ENCODE data around the gene CRIM1. TPM values are rescaled to one million over a fixed set of nuclear protein-coding genes. Genes with fewer than 3 reads are reported as not detected.

Gene CRIM1
- total RNA-seq, 1 experiment from 2014 or later, result 46.5 TPM

DNA sequence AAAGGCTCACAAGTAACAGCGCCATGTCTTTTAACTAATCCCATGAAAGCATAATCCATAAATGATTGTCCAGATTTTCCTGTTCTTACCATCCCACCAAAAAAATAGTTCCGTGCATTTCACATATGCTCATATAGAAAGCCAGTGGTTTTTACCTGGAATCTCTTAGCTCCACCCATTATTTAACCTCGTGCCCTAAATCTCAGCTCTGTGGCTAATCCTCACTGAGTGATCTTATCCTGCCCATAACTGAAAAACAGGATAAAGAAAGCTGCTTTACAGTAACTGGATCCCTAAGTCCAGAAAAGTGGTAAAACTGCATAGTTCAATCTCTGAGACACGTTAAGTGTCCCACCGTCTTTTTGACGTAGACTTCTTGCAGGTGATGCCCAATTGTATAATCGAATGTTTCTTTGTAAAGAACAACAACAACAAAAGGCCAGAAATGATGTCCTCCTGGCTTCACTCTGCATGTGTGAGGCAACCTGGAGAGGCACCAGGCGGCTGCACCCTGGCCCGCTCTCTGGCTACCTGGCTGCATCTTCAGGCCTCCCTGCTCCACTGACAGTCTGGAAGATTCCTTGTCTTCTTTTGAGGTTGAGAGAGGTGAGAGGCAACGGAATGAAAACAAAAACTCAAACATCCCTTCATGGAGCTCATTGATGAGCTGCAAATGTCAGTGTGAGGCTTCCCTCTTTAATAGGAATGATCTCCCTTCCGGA is 203.8 kb downstream of the CRIM1 start:
- CTCF ChIA-PET, result no interaction called here
- peaks cover 45% of the 10 kb centered on the region for H3K4me1 ChIP-seq (ENCODE audit: insufficient read depth, low read length, poor library complexity, severe bottlenecking)

DNA sequence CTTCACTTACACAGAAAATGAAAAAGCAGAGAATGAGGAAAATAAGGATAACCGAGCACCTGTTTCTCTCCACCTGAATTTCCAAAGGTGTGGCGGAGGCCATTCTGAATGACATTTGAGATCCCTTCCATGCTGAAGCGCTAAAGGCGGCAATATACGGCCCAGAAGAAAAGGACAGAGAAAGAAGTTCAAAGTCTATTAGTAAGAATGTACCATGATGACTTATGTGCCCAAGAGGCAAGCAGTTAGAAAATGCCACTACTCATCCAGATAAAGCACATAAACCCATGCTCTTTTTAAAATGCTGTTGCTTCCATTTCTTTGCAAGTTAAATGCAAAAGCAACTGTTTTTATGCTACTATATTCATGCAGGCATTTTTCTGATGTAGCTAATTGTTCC is 205.1 kb downstream of the CRIM1 start:
- H3K4me3 ChIP-seq (ENCODE audit: low read depth, low read length, poor library complexity, severe bottlenecking), result no peak overlapping the region
- H3K27ac ChIP-seq (ENCODE audit: low read depth, low read length, poor library complexity, severe bottlenecking), result peak overlapping the region; percentile 72
- POLR2A ChIA-PET (ENCODE audit: low non-redundant PET), result no interaction called here
- no peaks in the 10 kb centered on the region for H3K27me3 ChIP-seq (replicated peaks; ENCODE audit: insufficient read depth, low read depth, low read length, poor library complexity)
- no peak for TF ChIP-seq CTCF (conservative IDR thresholded peaks at IDR 0.05; ENCODE audit: low read depth, low read length)
- no peak for TF ChIP-seq EZH2 (IDR thresholded peaks at IDR 0.05; ENCODE audit: borderline replicate concordance, low read depth, low read length, poor library complexity, severe bottlenecking)
- H3K36me3 ChIP-seq (ENCODE audit: insufficient read depth, low read length, poor library complexity, severe bottlenecking), result peaks cover 3% of the 10 kb centered on the region
- DNase-seq (ENCODE audit: low spot score), result no peak
- CTCF ChIA-PET, result no interaction called here
- BruUV-seq (replicated peaks), result no TSS peak
- no peaks in the 10 kb centered on the region for H3K9me3 ChIP-seq (ENCODE audit: low read depth, low read length, poor library complexity, severe bottlenecking)
- intact Hi-C loops (cut with micrococcal nuclease; ENCODE audit: unreplicated experiment), result no loop called here
- peaks cover 45% of the 10 kb centered on the region for H3K4me1 ChIP-seq (ENCODE audit: insufficient read depth, low read length, poor library complexity, severe bottlenecking)

More for the DNA sequence above, 203.8 kb downstream of the CRIM1 start:
- H3K27ac ChIP-seq (ENCODE audit: low read depth, low read length, poor library complexity, severe bottlenecking), result peak overlapping the region; percentile 2
- no peaks in the 10 kb centered on the region for H3K9me3 ChIP-seq (ENCODE audit: low read depth, low read length, poor library complexity, severe bottlenecking)
- no peaks in the 10 kb centered on the region for H3K27me3 ChIP-seq (replicated peaks; ENCODE audit: insufficient read depth, low read depth, low read length, poor library complexity)
- H3K36me3 ChIP-seq (ENCODE audit: insufficient read depth, low read length, poor library complexity, severe bottlenecking), result peaks cover 13% of the 10 kb centered on the region
- no peak for TF ChIP-seq CTCF (conservative IDR thresholded peaks at IDR 0.05; ENCODE audit: low read depth, low read length)
- no peak for TF ChIP-seq EZH2 (IDR thresholded peaks at IDR 0.05; ENCODE audit: borderline replicate concordance, low read depth, low read length, poor library complexity, severe bottlenecking)
- no peak overlapping the region for H3K4me3 ChIP-seq (ENCODE audit: low read depth, low read length, poor library complexity, severe bottlenecking)
- intact Hi-C loops (cut with micrococcal nuclease; ENCODE audit: unreplicated experiment), result loop anchor here (10.0 kb wide), 1 partner anchor 105 kb away; no protein-coding TSS in a partner anchor
- BruUV-seq (replicated peaks), result no TSS peak
- no peak for DNase-seq (ENCODE audit: low spot score)
- POLR2A ChIA-PET (ENCODE audit: low non-redundant PET), result no interaction called here

GRCh38 chr2:36561237-36561944 is 205.8 kb downstream of the CRIM1 start:
- DNase-seq (ENCODE audit: low spot score), result peak; percentile 93
- H3K4me1 ChIP-seq (ENCODE audit: insufficient read depth, low read length, poor library complexity, severe bottlenecking), result peaks cover 45% of the 10 kb centered on the region
- intact Hi-C loops (cut with micrococcal nuclease; ENCODE audit: unreplicated experiment), result no loop called here

More at GRCh38 chr2:36561237-36561944, 205.8 kb downstream of the CRIM1 start:
- peak overlapping the region; percentile 72 for H3K27ac ChIP-seq (ENCODE audit: low read depth, low read length, poor library complexity, severe bottlenecking)
- H3K36me3 ChIP-seq (ENCODE audit: insufficient read depth, low read length, poor library complexity, severe bottlenecking), result no peaks in the 10 kb centered on the region
- TF ChIP-seq CTCF (conservative IDR thresholded peaks at IDR 0.05; ENCODE audit: low read depth, low read length), result no peak
- TF ChIP-seq EZH2 (IDR thresholded peaks at IDR 0.05; ENCODE audit: borderline replicate concordance, low read depth, low read length, poor library complexity, severe bottlenecking), result no peak
- H3K9me3 ChIP-seq (ENCODE audit: low read depth, low read length, poor library complexity, severe bottlenecking), result no peaks in the 10 kb centered on the region
- POLR2A ChIA-PET (ENCODE audit: low non-redundant PET), result no interaction called here
- no peak overlapping the region for H3K4me3 ChIP-seq (ENCODE audit: low read depth, low read length, poor library complexity, severe bottlenecking)
- TSS peak; percentile 74 for BruUV-seq (replicated peaks)
- CTCF ChIA-PET, result no interaction called here
- no peaks in the 10 kb centered on the region for H3K27me3 ChIP-seq (replicated peaks; ENCODE audit: insufficient read depth, low read depth, low read length, poor library complexity)

Measured in A673 (cell line).